Keratinocyte (primary cell): ENCODE results near the gene MRS2. TPM values are rescaled to one million over a fixed set of nuclear protein-coding genes. Genes with fewer than 3 reads are reported as not detected.

Experiments used
- DNase-seq: peaks from one replicate; pipeline ENCODE4 v3.0.0-alpha.2; 2011; ENCODE audit warnings: low read depth, missing footprints, low spot score
- FAIRE-seq: peaks from 2 replicates; lab custom pipeline; 2011; peaks lifted over from hg19 to GRCh38; lab: Jason Lieb, UNC
- H2AFZ ChIP-seq: 2 replicates; pipeline ENCODE4 v1.6.0; 2012; ENCODE audit warnings: low read length, control low read depth, inconsistent platforms; ENCODE audit not compliant: control insufficient read depth
- H3K27ac ChIP-seq: 2 replicates; pipeline ENCODE4 v1.5.1; 2011; ENCODE audit warnings: low read length; ENCODE audit not compliant: control insufficient read depth, insufficient read depth
- H3K27me3 ChIP-seq: 3 replicates; pipeline ENCODE4 v1.6.0; 2011; ENCODE audit warnings: low read length; ENCODE audit not compliant: control insufficient read depth, insufficient read depth; ENCODE audit errors: extremely low read depth
- H3K36me3 ChIP-seq, 2 experiments: 2 replicates in 1 of 2; 3 replicates in 1 of 2; pipeline ENCODE4 v1.5.1; 2011; ENCODE audit warnings: low read length in 2 of 2, mild to moderate bottlenecking in 1 of 2; ENCODE audit not compliant: control insufficient read depth in 2 of 2, insufficient read depth in 2 of 2; ENCODE audit errors: extremely low read depth in 1 of 2
- H3K4me1 ChIP-seq: 3 replicates; pipeline ENCODE4 v1.5.1; 2011; ENCODE audit warnings: low read length; ENCODE audit not compliant: control insufficient read depth, insufficient read depth; ENCODE audit errors: extremely low read depth
- H3K4me2 ChIP-seq: 3 replicates; pipeline ENCODE4 v1.6.0; 2011; ENCODE audit warnings: low read depth, low read length; ENCODE audit not compliant: control insufficient read depth, insufficient read depth; ENCODE audit errors: extremely low read depth
- H3K4me3 ChIP-seq, 3 experiments: fragments of 200-600 bp in 1 of 3; sonication (generic) in 1 of 3; 2 replicates in 2 of 3; 3 replicates in 1 of 3; pipeline ENCODE4 v1.5.1; 2011 to 2016; ENCODE audit warnings: low read length in 3 of 3, mild to moderate bottlenecking in 3 of 3, control low read depth in 2 of 3, inconsistent platforms in 1 of 3, low read depth in 1 of 3, mixed read lengths in 1 of 3, mixed run types in 1 of 3, moderate library complexity in 1 of 3; ENCODE audit not compliant: control insufficient read depth in 2 of 3, insufficient read depth in 2 of 3; ENCODE audit errors: extremely low read depth in 1 of 3
- H3K79me2 ChIP-seq: 2 replicates; pipeline ENCODE4 v1.6.0; 2012; ENCODE audit warnings: low read length; ENCODE audit not compliant: control insufficient read depth, insufficient read depth
- H3K9ac ChIP-seq: 3 replicates; pipeline ENCODE4 v1.6.0; 2011; ENCODE audit warnings: low read length; ENCODE audit not compliant: control insufficient read depth, insufficient read depth; ENCODE audit errors: extremely low read depth
- H3K9me1 ChIP-seq: 3 replicates; pipeline ENCODE4 v1.6.0; 2011; ENCODE audit warnings: low read length; ENCODE audit not compliant: control insufficient read depth, insufficient read depth; ENCODE audit errors: extremely low read depth
- H3K9me3 ChIP-seq: 2 replicates; pipeline ENCODE4 v1.5.1; 2012; ENCODE audit warnings: low read depth, low read length; ENCODE audit not compliant: control insufficient read depth
- H4K20me1 ChIP-seq: 3 replicates; pipeline ENCODE4 v1.6.0; 2011; ENCODE audit warnings: low read length; ENCODE audit not compliant: control insufficient read depth, insufficient read depth; ENCODE audit errors: extremely low read depth
- CTCF ChIP-seq, 3 experiments: IDR thresholded peaks in 1 of 3; conservative IDR thresholded peaks in 1 of 3; optimal IDR thresholded peaks in 1 of 3; 2 replicates in 2 of 3; 3 replicates in 1 of 3; pipeline versions ENCODE3 to v1.5.1; 2011; ENCODE audit warnings: low read length in 3 of 3, mild to moderate bottlenecking in 3 of 3, moderate library complexity in 2 of 3, control low read depth in 1 of 3, inconsistent platforms in 1 of 3; ENCODE audit not compliant: insufficient read depth in 2 of 3; ENCODE audit errors: extremely low read depth in 1 of 3
- EZH2 ChIP-seq: IDR thresholded peaks from one replicate; pipeline ENCODE4 v1.6.1; 2012; ENCODE audit warnings: inconsistent platforms, mild to moderate bottlenecking, low read length, moderate library complexity
- dilution Hi-C: fragments of 300-500 bp; cut with MboI; formaldehyde crosslinking; loops from one replicate; pipeline ENCODE4 v1.7.0; 2020; ENCODE audit warnings: low sequenced_read_pairs; ENCODE audit not compliant: extremely low pct_ligation_motif_present
- polyA plus RNA-seq, 5 experiments: library from polyadenylated mRNA; depleted of rRNA in 3 of 5; stranded (reverse) in 3 of 5; stranded (forward) in 1 of 5; unstranded in 1 of 5; fragments of >200 nt; gene quantifications; 1 replicate in 1 of 5; 2 replicates in 3 of 5; 3 replicates in 1 of 5; pipeline versions ENCODE4 v1.2.1 to v1.2.3, GENCODE V29; 2011 to 2012; ENCODE audit warnings: missing spikeins in 2 of 5, low read depth in 1 of 5, low replicate concordance in 1 of 5

Gene MRS2
- polyA plus RNA-seq, 1 donor (not counting 4 experiments of a cell fraction or from before 2014, with no cell fraction given) = 26.9 TPM

- no peaks in the 10 kb centered on the region for H4K20me1 ChIP-seq
- no peaks in the 10 kb centered on the region for H3K9me1 ChIP-seq
- H3K4me1 ChIP-seq = peaks cover 8% of the 10 kb centered on the region
- H3K9me3 ChIP-seq = no peaks in the 10 kb centered on the region
- H3K4me3 ChIP-seq = no peak overlapping the region
- no peak overlapping the region for H2AFZ ChIP-seq
- H3K27ac ChIP-seq = no peak overlapping the region
- H3K9ac ChIP-seq = no peak overlapping the region
- H3K4me2 ChIP-seq = no peak overlapping the region
- FAIRE-seq (no peak), DNase-seq (no peak)
- dilution Hi-C loops = no loop called here
- no peak for TF ChIP-seq EZH2
- no peak for TF ChIP-seq CTCF (optimal IDR thresholded peaks at IDR 0.05 in 1 of 3, IDR thresholded peaks at IDR 0.05 in 1 of 3, conservative IDR thresholded peaks at IDR 0.05 in 1 of 3; ENCODE audit: extremely low read depth in 1 of 3, insufficient read depth in 2 of 3, low read length in 3 of 3)
- no peaks in the 10 kb centered on the region for H3K27me3 ChIP-seq
- peaks cover 0 to 4% of the 10 kb centered on the region in 2 experiments for H3K36me3 ChIP-seq
- peaks cover 30% of the 10 kb centered on the region for H3K79me2 ChIP-seq
Measured at GRCh38 chr6:24401458-24401857, 1.3 kb upstream of the MRS2 start.

- H3K79me2 ChIP-seq = peaks cover 30% of the 10 kb centered on the region
Measured at GRCh38 chr6:24403501-24403824, 727 bp downstream of the MRS2 start.

More at GRCh38 chr6:24403501-24403824, 727 bp downstream of the MRS2 start:
- H3K4me3 ChIP-seq = peak overlapping the region; percentile 79 to 97 (median 95)
- peaks cover 8% of the 10 kb centered on the region for H3K4me1 ChIP-seq
- H4K20me1 ChIP-seq = no peaks in the 10 kb centered on the region
- H3K27me3 ChIP-seq = no peaks in the 10 kb centered on the region
- H3K36me3 ChIP-seq = peaks cover 2 to 4% of the 10 kb centered on the region in 2 experiments
- peak overlapping the region; percentile 69 for H3K27ac ChIP-seq
- H3K4me2 ChIP-seq = peak overlapping the region; percentile 98
- H3K9ac ChIP-seq = peak overlapping the region; percentile 85
- H3K9me3 ChIP-seq = no peaks in the 10 kb centered on the region
- no peaks in the 10 kb centered on the region for H3K9me1 ChIP-seq
- DNase-seq = no peak
- no peak for TF ChIP-seq CTCF (optimal IDR thresholded peaks at IDR 0.05 in 1 of 3, IDR thresholded peaks at IDR 0.05 in 1 of 3, conservative IDR thresholded peaks at IDR 0.05 in 1 of 3; ENCODE audit: extremely low read depth in 1 of 3, insufficient read depth in 2 of 3, low read length in 3 of 3)
- no peak for TF ChIP-seq EZH2
- dilution Hi-C loops = no loop called here
- no peak for FAIRE-seq
- peak overlapping the region; percentile 93 for H2AFZ ChIP-seq
